GM13977 (cell line): ENCODE results near the gene DTX3L.

Source experiments
- DNase-seq: peaks from one replicate; pipeline ENCODE4 v3.0.0; 2012; ENCODE audit warnings: low spot score
- in situ Hi-C: fragments of 300-500 bp; cut with MboI; formaldehyde crosslinking; loops from one replicate; pipeline ENCODE4 v1.12.0; 2022; ENCODE audit warnings: low sequenced_read_pairs, low pct_unique_long_range_greater_than_20kb, mixed read lengths, inconsistent platforms; ENCODE audit not compliant: unreplicated experiment
- TF ChIP-seq, protein P1 (sequence below): IDR thresholded peaks from 2 replicates; pipeline ENCODE4 v1.5.1; 2012; ENCODE audit warnings: mild to moderate bottlenecking, control low read depth; ENCODE audit not compliant: insufficient read depth; ENCODE audit errors: extremely low read depth, missing control alignments

The DTX3L gene

DNA sequence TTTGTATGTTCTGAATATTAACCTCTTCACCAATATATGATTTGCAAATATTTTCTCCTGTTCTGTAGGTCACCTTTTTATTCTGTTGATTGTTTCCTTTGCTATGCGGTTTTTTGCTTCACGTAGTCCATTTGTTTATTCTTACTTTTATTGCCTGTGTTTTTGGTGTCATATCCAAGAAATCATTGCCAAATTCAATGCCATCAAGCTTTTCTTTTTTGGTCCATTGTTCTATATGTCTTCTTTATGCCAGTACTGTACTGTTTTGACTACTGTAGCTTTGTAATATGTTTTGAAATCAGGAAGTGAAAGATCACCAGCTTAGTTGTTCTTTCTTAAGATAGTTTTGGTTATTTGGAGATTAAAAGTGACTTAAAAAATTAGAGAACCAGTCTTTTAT is 17.5 kb downstream of the DTX3L start:
- in situ Hi-C loops, result no loop called here
- DNase-seq, result no peak
- TF ChIP-seq, protein P1, sequence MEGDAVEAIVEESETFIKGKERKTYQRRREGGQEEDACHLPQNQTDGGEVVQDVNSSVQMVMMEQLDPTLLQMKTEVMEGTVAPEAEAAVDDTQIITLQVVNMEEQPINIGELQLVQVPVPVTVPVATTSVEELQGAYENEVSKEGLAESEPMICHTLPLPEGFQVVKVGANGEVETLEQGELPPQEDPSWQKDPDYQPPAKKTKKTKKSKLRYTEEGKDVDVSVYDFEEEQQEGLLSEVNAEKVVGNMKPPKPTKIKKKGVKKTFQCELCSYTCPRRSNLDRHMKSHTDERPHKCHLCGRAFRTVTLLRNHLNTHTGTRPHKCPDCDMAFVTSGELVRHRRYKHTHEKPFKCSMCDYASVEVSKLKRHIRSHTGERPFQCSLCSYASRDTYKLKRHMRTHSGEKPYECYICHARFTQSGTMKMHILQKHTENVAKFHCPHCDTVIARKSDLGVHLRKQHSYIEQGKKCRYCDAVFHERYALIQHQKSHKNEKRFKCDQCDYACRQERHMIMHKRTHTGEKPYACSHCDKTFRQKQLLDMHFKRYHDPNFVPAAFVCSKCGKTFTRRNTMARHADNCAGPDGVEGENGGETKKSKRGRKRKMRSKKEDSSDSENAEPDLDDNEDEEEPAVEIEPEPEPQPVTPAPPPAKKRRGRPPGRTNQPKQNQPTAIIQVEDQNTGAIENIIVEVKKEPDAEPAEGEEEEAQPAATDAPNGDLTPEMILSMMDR, result no peak

DNA sequence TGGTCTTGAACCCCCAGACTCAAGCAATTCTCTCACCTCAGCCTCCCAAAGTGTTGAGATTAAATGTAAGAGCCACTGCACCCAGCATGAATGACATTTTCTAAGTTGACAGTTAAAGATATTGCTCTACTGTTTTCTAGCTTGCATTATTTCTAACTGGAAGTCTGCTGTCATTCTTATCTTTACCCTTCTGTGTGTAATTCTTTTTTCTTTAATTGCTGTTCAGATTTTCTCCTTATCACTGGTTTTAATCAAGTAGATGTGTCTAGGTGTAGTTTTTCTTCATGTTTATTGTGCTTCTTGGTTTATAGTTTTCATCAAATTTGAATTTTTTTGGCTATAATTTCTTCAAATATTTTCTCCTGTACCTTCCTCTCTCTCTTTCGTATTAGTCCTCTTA is 18.3 kb downstream of the DTX3L start:
- DNase-seq, result no peak
- in situ Hi-C loops, result no loop called here
- TF ChIP-seq, protein P1, result no peak

GRCh38 chr3:122586098-122586497 is 22.0 kb downstream of the DTX3L start:
- TF ChIP-seq, protein P1, result no peak
- in situ Hi-C loops, result no loop called here
- DNase-seq, result no peak

DNA sequence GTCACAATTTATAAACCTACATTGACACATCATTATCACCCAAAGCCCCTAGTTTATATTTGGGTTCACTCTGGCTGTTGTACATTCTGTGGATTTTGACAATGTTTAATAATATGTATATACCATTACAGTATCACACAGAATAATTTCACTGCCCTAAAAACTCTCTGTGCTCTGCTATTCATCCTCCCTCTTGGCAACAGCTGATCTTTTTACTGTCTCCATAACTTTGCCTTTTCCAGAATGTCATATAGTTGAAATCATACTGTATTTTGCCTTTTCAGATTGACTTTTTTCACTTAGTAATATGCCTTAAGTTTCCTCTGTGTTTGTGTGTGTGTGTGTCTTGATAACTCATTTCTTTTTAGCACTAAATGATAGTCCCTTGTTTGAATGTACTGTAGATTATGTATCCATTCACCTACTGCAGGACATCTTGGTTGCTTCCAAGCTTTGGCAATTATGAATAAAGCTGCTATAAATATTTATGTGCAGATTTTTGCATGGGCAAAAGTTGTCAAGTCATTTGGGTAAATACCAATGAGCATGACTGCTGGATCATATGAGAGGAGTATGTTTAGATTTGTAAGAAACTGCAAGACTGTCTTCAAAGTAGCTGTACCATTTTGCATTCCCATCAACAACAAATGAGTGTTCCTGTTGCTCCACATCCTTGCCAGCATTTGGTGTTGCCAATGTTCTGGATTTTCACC is 22.8 kb downstream of the DTX3L start:
- TF ChIP-seq, protein P1, result no peak
- in situ Hi-C loops, result no loop called here
- DNase-seq, result no peak

- no peak for DNase-seq
- in situ Hi-C loops, result no loop called here
- TF ChIP-seq, protein P1, result no peak
Observed at GRCh38 chr3:122587572-122587971, 23.4 kb downstream of the DTX3L start.

- TF ChIP-seq, protein P1, result no peak
- no peak for DNase-seq
- in situ Hi-C loops, result no loop called here
Observed at GRCh38 chr3:122589297-122589696, 25.2 kb downstream of the DTX3L start.
